ENCODE data around the gene ERGIC1. TPM values are rescaled to one million over a fixed set of nuclear protein-coding genes. Genes with fewer than 3 reads are reported as not detected.

The ERGIC1 gene
- total and polyA plus RNA-seq, 2 of the 8 experiments (the other 6 are each of a cell fraction or from before 2014, with no cell fraction given), result 95.3 to 106 TPM

DNA sequence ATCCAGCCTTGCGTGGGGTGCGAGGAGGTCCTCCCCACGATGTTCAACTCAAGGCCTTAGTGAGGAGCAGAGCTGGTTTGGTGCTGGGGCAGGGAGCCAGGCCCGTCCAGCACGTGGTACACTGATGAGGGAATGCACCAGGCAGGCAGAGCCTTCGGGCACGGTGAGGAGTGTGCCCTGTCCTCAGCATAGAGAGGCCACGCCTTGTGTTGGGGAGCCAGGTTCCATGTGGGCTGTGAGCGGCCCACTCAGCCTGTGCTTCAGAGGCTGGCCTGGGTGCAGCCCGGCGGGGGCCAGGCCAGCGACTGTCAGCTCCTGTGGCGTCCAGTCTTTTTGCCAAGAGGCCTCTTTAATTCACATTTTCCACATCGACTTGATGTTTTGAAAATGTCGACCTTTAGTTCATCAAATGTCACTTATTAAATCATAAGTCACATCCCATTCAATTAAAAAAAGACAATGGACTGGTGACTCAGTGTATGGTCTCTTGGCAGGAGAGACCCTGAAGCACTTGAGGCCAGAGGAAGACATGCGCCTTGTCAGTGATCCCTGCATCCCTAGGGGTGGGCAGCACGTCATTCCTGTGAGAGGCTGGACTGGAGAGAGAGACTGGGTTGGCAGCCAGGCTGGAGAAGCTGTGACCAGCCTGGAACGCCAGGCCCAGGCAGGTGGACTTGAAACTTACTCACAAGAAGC lies 21.7 kb downstream of the ERGIC1 start:
- H3K4me2 ChIP-seq (ENCODE audit: insufficient read depth in 1 of 2, low read depth in 2 of 2, low read length in 2 of 2), result no peak overlapping the region
- CTCF ChIA-PET (ENCODE audit: partially characterized antibody), result interaction anchor here (0.6 kb wide), 1 partner anchor 328 kb away, joined by 3 read pairs; no protein-coding TSS in a partner anchor
- TF ChIP-seq TCF12 (IDR thresholded peaks at IDR 0.05; ENCODE audit: low read depth, low read length) (no peak), SP4 (IDR thresholded peaks at IDR 0.05; ENCODE audit: low read length) (no peak), TBP (IDR thresholded peaks at IDR 0.05; ENCODE audit: low read depth, low read length) (no peak), CBX5 (IDR thresholded peaks at IDR 0.05; ENCODE audit: low read depth, low read length) (no peak)
- H3K4ac ChIP-seq (replicated peaks; ENCODE audit: insufficient read length, low read depth, low read length), result no peak overlapping the region
- peaks cover 0 to 6% (median 0%) of the 10 kb centered on the region in 4 experiments; a peak in 4 of 7 replicates for H3K4me1 ChIP-seq (replicated peaks in 1 of 4; ENCODE audit: control insufficient read depth in 3 of 4, insufficient read depth in 4 of 4, low read length in 3 of 4)
- H3K56ac ChIP-seq (replicated peaks; ENCODE audit: insufficient read length, low read depth, low read length), result no peak overlapping the region
- no peak overlapping the region for H3K27ac ChIP-seq (ENCODE audit: low read depth, low read length)
- H3K79me1 ChIP-seq (ENCODE audit: low read depth, low read length), result peaks cover 58% of the 10 kb centered on the region
- H3K27me3 ChIP-seq (replicated peaks in 1 of 4; ENCODE audit: control insufficient read depth in 3 of 4, extremely low read depth in 1 of 4, insufficient read depth in 3 of 4, low read length in 3 of 4), result no peaks in the 10 kb centered on the region
- H3K9me3 ChIP-seq (ENCODE audit: insufficient read depth in 2 of 2, low read depth in 1 of 2, low read length in 1 of 2), result no peaks in the 10 kb centered on the region
- no peak for DNase-seq (ENCODE audit: low read depth in 1 of 2, low spot score in 2 of 2)
- H2AFZ ChIP-seq (ENCODE audit: low read length), result no peak overlapping the region
- H3K9ac ChIP-seq (replicated peaks in 1 of 4; ENCODE audit: extremely low read depth in 1 of 4, low read depth in 3 of 4, low read length in 3 of 4), result no peak overlapping the region
- no peak overlapping the region for H2AK5ac ChIP-seq (ENCODE audit: low read depth, low read length)
- H4K20me1 ChIP-seq (replicated peaks in 1 of 2; ENCODE audit: control insufficient read depth in 1 of 2, insufficient read depth in 2 of 2, low read length in 2 of 2), result peaks cover 25 to 34% of the 10 kb centered on the region in 2 experiments
- no peak for FAIRE-seq
- POLR2A ChIA-PET (ENCODE audit: partially characterized antibody), result interaction anchor here (1.2 kb wide), 2 partner anchors 7 to 85 kb away, joined by 3 to 4 read pairs; no protein-coding TSS in a partner anchor
- H4K5ac ChIP-seq (ENCODE audit: insufficient read length, low read depth, low read length), result no peak overlapping the region
- no peak overlapping the region for H3K23ac ChIP-seq (ENCODE audit: insufficient read length)
- H2BK120ac ChIP-seq (replicated peaks; ENCODE audit: low read depth, low read length), result no peak overlapping the region
- H2BK5ac ChIP-seq (ENCODE audit: low read depth, low read length), result peak overlapping the region; percentile 61; the same call in 1 of the 2 replicates
- no peaks in the 10 kb centered on the region; a peak in 1 of 8 replicates for H3K36me3 ChIP-seq (ENCODE audit: control insufficient read depth in 2 of 4, insufficient read depth in 4 of 4, low read length in 3 of 4)
- H4K8ac ChIP-seq (ENCODE audit: extremely low read depth, insufficient read depth, low read length), result no peak overlapping the region
- H2BK12ac ChIP-seq (ENCODE audit: low read depth, low read length), result no peak overlapping the region
- H2BK15ac ChIP-seq (ENCODE audit: low read length), result no peak overlapping the region
- WGBS, 2 experiments (ENCODE audit: extremely low coverage in 1 of 2, insufficient coverage in 1 of 2, insufficient read length in 1 of 2, insufficient replicate concordance in 2 of 2, low coverage in 1 of 2, low lambda C conversion rate in 2 of 2, missing lambda C conversion rate in 1 of 2), result 79% methylated on average over 18 of the region's 18 CpGs; no CpG with 5 or more reads in 1 of the 2 experiments
- H3K79me2 ChIP-seq (ENCODE audit: control insufficient read depth in 1 of 2, insufficient read depth in 2 of 2, low read length in 2 of 2), result peaks cover 2 to 87% of the 10 kb centered on the region in 2 experiments; a peak in 2 of 4 replicates
- no peak overlapping the region for H3K4me3 ChIP-seq (ENCODE audit: extremely low read depth in 1 of 4, insufficient read depth in 2 of 4, low read depth in 3 of 4, low read length in 4 of 4)
- H4K91ac ChIP-seq (replicated peaks; ENCODE audit: insufficient read length, low read length), result no peak overlapping the region
- no peaks in the 10 kb centered on the region for H3K23me2 ChIP-seq (ENCODE audit: low read depth, low read length)
- no peak overlapping the region for H2BK20ac ChIP-seq (ENCODE audit: low read length)
- H3K18ac ChIP-seq (ENCODE audit: extremely low read depth, low read length), result no peak overlapping the region
- H3K14ac ChIP-seq (ENCODE audit: insufficient read length), result no peak overlapping the region
